SK-N-SH treated with all-trans-retinoic acid at 6 μM for 48 hours (cell line): ENCODE measurements around the gene XRCC2.
A peak's percentile ranks its signal among the peaks of the same experiment; 100 is the strongest.

ENCODE experiments used
- ATAC-seq: fragments of 200-7000 bp; cut with Tn5 transposase; 3 replicates; pipeline ENCODE4 v1.9.1; 2020; ENCODE audit warnings: mild to moderate bottlenecking, moderate library complexity
- ARNTL ChIP-seq: fragments of 450-650 bp; formaldehyde crosslinking; IDR thresholded peaks from 2 replicates; pipeline ENCODE4 v1.5.0; 2020; ENCODE audit warnings: low read depth, mild to moderate bottlenecking, moderate library complexity, borderline replicate concordance
- BACH2 ChIP-seq: fragments of 250-450 bp; sonication (Bioruptor Pico); IDR thresholded peaks from 2 replicates; pipeline ENCODE4 v1.9.0; 2021; ENCODE audit warnings: mild to moderate bottlenecking, borderline replicate concordance
- CREB5 ChIP-seq: fragments of 250-450 bp; sonication (Bioruptor Pico); IDR thresholded peaks from 2 replicates; pipeline ENCODE4 v1.5.1; 2020; ENCODE audit warnings: low read depth, mild to moderate bottlenecking, moderate library complexity
- CSDC2 ChIP-seq: fragments of 250-450 bp; sonication (Bioruptor Pico); IDR thresholded peaks from 2 replicates; pipeline ENCODE4 v1.5.0; 2020; ENCODE audit warnings: mild to moderate bottlenecking, moderate library complexity
- GLIS3 ChIP-seq: fragments of 250-450 bp; sonication (Bioruptor Pico); IDR thresholded peaks from 2 replicates; pipeline ENCODE4 v1.5.0; 2020; ENCODE audit warnings: mild to moderate bottlenecking, moderate library complexity
- ISL1 ChIP-seq: fragments of 250-450 bp; sonication (Bioruptor Pico); IDR thresholded peaks from 2 replicates; pipeline ENCODE4 v2.1.2; 2022; ENCODE audit warnings: mild to moderate bottlenecking, moderate library complexity
- PATZ1 ChIP-seq: fragments of 250-450 bp; sonication (Bioruptor Pico); IDR thresholded peaks from 2 replicates; pipeline ENCODE4 v1.8.0; 2020; ENCODE audit warnings: mild to moderate bottlenecking, moderate library complexity, borderline replicate concordance
- PPARA ChIP-seq: fragments of 250-450 bp; sonication (Bioruptor Pico); IDR thresholded peaks from 2 replicates; pipeline ENCODE4 v1.5.0; 2020; ENCODE audit warnings: mild to moderate bottlenecking, borderline replicate concordance
- SNAI2 ChIP-seq: fragments of 250-450 bp; sonication (Bioruptor Pico); IDR thresholded peaks from 2 replicates; pipeline ENCODE4 v1.5.0; 2020; ENCODE audit warnings: mild to moderate bottlenecking, moderate library complexity
- TCF4 ChIP-seq: fragments of 250-450 bp; sonication (Bioruptor Pico); IDR thresholded peaks from 2 replicates; pipeline ENCODE4 v1.8.0; 2021; ENCODE audit warnings: mild to moderate bottlenecking, moderate library complexity, borderline replicate concordance
- TOX ChIP-seq: fragments of 250-450 bp; sonication (Bioruptor Pico); IDR thresholded peaks from 2 replicates; pipeline ENCODE4 v1.8.0; 2021; ENCODE audit warnings: mild to moderate bottlenecking, moderate library complexity, borderline replicate concordance
- ZC3H10 ChIP-seq: fragments of 250-450 bp; sonication (Bioruptor Pico); IDR thresholded peaks from 2 replicates; pipeline ENCODE4 v1.5.1; 2021; ENCODE audit warnings: mild to moderate bottlenecking, moderate library complexity
- ZFP3 ChIP-seq: fragments of 250-450 bp; sonication (Bioruptor Pico); IDR thresholded peaks from 2 replicates; pipeline ENCODE4 v1.5.0; 2020; ENCODE audit warnings: mild to moderate bottlenecking, moderate library complexity
- ZFP30 ChIP-seq: fragments of 450-650 bp; formaldehyde crosslinking; IDR thresholded peaks from 2 replicates; pipeline ENCODE4 v1.5.0; 2022; ENCODE audit warnings: mild to moderate bottlenecking, moderate library complexity
- ZNF565 ChIP-seq: fragments of 450-650 bp; formaldehyde crosslinking; conservative IDR thresholded peaks from 2 replicates; pipeline ENCODE4 v1.5.0; 2020; ENCODE audit warnings: low read depth, mild to moderate bottlenecking, moderate library complexity
- ZNF70 ChIP-seq: fragments of 450-650 bp; formaldehyde crosslinking; IDR thresholded peaks from 2 replicates; pipeline ENCODE4 v1.5.0; 2020; ENCODE audit warnings: mild to moderate bottlenecking, moderate library complexity
- ZNF8 ChIP-seq: fragments of 450-650 bp; formaldehyde crosslinking; IDR thresholded peaks from 2 replicates; pipeline ENCODE4 v1.5.0; 2020; ENCODE audit warnings: mild to moderate bottlenecking, moderate library complexity
- TF ChIP-seq, protein P1 (sequence below): fragments of 250-450 bp; sonication (Bioruptor Pico); IDR thresholded peaks from 2 replicates; pipeline ENCODE4 v1.8.0; 2021; ENCODE audit warnings: low read depth, mild to moderate bottlenecking, moderate library complexity, borderline replicate concordance
- TF ChIP-seq, protein P2 (sequence below): fragments of 250-450 bp; sonication (Bioruptor Pico); IDR thresholded peaks from 2 replicates; pipeline ENCODE4 v1.5.0; 2020; ENCODE audit warnings: mild to moderate bottlenecking, moderate library complexity
- TF ChIP-seq, protein P3 (sequence below): fragments of 250-450 bp; sonication (Bioruptor Pico); IDR thresholded peaks from 2 replicates; pipeline ENCODE4 v1.5.1; 2021; ENCODE audit warnings: mild to moderate bottlenecking, moderate library complexity

XRCC2 gene

GRCh38 chr7:152677808-152678670 is 2.1 kb upstream of the XRCC2 start:
- TF ChIP-seq ARNTL (CRISPR knock-in tag) (no peak), CSDC2 (CRISPR knock-in tag) (no peak), SNAI2 (CRISPR knock-in tag) (no peak), TCF4 (no peak), GLIS3 (no peak), ZNF565 (CRISPR knock-in tag) (no peak), BACH2 (CRISPR knock-in tag) (no peak), ZNF8 (CRISPR knock-in tag) (no peak), ISL1 (CRISPR knock-in tag) (no peak), ZFP30 (CRISPR knock-in tag) (no peak), TOX (no peak)
- TF ChIP-seq, protein P1, sequence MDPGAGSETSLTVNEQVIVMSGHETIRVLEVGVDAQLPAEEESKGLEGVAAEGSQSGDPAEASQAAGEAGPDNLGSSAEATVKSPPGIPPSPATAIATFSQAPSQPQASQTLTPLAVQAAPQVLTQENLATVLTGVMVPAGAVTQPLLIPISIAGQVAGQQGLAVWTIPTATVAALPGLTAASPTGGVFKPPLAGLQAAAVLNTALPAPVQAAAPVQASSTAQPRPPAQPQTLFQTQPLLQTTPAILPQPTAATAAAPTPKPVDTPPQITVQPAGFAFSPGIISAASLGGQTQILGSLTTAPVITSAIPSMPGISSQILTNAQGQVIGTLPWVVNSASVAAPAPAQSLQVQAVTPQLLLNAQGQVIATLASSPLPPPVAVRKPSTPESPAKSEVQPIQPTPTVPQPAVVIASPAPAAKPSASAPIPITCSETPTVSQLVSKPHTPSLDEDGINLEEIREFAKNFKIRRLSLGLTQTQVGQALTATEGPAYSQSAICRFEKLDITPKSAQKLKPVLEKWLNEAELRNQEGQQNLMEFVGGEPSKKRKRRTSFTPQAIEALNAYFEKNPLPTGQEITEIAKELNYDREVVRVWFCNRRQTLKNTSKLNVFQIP: no peak
- no peak for ATAC-seq

GRCh38 chr7:152674860-152675758 is 832 bp downstream of the XRCC2 start:
- TF ChIP-seq, protein P2, sequence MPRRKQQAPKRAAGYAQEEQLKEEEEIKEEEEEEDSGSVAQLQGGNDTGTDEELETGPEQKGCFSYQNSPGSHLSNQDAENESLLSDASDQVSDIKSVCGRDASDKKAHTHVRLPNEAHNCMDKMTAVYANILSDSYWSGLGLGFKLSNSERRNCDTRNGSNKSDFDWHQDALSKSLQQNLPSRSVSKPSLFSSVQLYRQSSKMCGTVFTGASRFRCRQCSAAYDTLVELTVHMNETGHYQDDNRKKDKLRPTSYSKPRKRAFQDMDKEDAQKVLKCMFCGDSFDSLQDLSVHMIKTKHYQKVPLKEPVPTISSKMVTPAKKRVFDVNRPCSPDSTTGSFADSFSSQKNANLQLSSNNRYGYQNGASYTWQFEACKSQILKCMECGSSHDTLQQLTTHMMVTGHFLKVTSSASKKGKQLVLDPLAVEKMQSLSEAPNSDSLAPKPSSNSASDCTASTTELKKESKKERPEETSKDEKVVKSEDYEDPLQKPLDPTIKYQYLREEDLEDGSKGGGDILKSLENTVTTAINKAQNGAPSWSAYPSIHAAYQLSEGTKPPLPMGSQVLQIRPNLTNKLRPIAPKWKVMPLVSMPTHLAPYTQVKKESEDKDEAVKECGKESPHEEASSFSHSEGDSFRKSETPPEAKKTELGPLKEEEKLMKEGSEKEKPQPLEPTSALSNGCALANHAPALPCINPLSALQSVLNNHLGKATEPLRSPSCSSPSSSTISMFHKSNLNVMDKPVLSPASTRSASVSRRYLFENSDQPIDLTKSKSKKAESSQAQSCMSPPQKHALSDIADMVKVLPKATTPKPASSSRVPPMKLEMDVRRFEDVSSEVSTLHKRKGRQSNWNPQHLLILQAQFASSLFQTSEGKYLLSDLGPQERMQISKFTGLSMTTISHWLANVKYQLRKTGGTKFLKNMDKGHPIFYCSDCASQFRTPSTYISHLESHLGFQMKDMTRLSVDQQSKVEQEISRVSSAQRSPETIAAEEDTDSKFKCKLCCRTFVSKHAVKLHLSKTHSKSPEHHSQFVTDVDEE (CRISPR knock-in tag): 0 out of 2 replicates have a peak, but pooled peaks have one; percentile 21
- TF ChIP-seq ISL1 (CRISPR knock-in tag) (peak; percentile 17; the same call in 1 of the 2 replicates), TCF4 (peak; percentile 56; the same call in 1 of the 2 replicates), GLIS3 (no peak)
- TF ChIP-seq, all 23 proteins: peak for 3
- ATAC-seq: peak; percentile 67

- ATAC-seq: no peak
- TF ChIP-seq ZNF565 (CRISPR knock-in tag): no peak
- TF ChIP-seq TOX: no peak
- no peak for TF ChIP-seq ZNF70 (CRISPR knock-in tag)
- no peak for TF ChIP-seq BACH2 (CRISPR knock-in tag)
- no peak for TF ChIP-seq ISL1 (CRISPR knock-in tag)
- TF ChIP-seq, protein P3, sequence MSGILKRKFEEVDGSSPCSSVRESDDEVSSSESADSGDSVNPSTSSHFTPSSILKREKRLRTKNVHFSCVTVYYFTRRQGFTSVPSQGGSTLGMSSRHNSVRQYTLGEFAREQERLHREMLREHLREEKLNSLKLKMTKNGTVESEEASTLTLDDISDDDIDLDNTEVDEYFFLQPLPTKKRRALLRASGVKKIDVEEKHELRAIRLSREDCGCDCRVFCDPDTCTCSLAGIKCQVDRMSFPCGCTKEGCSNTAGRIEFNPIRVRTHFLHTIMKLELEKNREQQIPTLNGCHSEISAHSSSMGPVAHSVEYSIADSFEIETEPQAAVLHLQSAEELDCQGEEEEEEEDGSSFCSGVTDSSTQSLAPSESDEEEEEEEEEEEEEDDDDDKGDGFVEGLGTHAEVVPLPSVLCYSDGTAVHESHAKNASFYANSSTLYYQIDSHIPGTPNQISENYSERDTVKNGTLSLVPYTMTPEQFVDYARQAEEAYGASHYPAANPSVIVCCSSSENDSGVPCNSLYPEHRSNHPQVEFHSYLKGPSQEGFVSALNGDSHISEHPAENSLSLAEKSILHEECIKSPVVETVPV (CRISPR knock-in tag): no peak
- no peak for TF ChIP-seq PPARA (CRISPR knock-in tag)
- no peak for TF ChIP-seq ARNTL (CRISPR knock-in tag)
- no peak for TF ChIP-seq SNAI2 (CRISPR knock-in tag)
- TF ChIP-seq ZFP3 (CRISPR knock-in tag): no peak
- TF ChIP-seq, protein P1: no peak
- no peak for TF ChIP-seq ZNF8 (CRISPR knock-in tag)
- no peak for TF ChIP-seq GLIS3
- TF ChIP-seq ZC3H10 (CRISPR knock-in tag): no peak
- TF ChIP-seq PATZ1 (CRISPR knock-in tag): no peak
- TF ChIP-seq CREB5 (CRISPR knock-in tag): no peak
Measured at GRCh38 chr7:152673897-152674296, 2.0 kb downstream of the XRCC2 start.
